HEK293T (cell line): ENCODE data around the gene TMEM243.
"Not testable (repeated sequence)": the region's sequence is repeated elsewhere in the genome, so short reads cannot be mapped to it uniquely, and the experiment has no call there.

Source experiments
- CTCF ChIA-PET: fragments of 350-600 bp; formaldehyde crosslinking; extraction: SDS; loops from one replicate; lab custom pipeline; 2021; ENCODE audit warnings: antibody characterized with exemption, inconsistent platforms; lab: Yijun Ruan, JAX
- POLR2A ChIA-PET: fragments of 350-600 bp; formaldehyde crosslinking; extraction: SDS; loops from one replicate; lab custom pipeline; 2020; ENCODE audit warnings: antibody characterized with exemption, inconsistent platforms; lab: Yijun Ruan, JAX
- DNase-seq: peaks from one replicate; pipeline ENCODE4 v3.0.0; 2012; ENCODE audit warnings: mixed read lengths; ENCODE audit errors: extremely low spot score
- ARNT ChIP-seq: fragments of 450-650 bp; IDR thresholded peaks from 2 replicates; pipeline ENCODE4 v1.6.1; 2017; ENCODE audit warnings: mild to moderate bottlenecking
- BHLHE40 ChIP-seq: fragments of 450-650 bp; IDR thresholded peaks from 2 replicates; pipeline ENCODE4 v1.6.1; 2016; ENCODE audit warnings: mild to moderate bottlenecking, moderate library complexity, borderline replicate concordance
- CTBP1 ChIP-seq: fragments of 450-650 bp; IDR thresholded peaks from 2 replicates; pipeline ENCODE4 v1.6.1; 2016; ENCODE audit warnings: borderline replicate concordance
- ELF4 ChIP-seq: fragments of 450-650 bp; IDR thresholded peaks from 2 replicates; pipeline ENCODE4 v1.6.1; 2017; ENCODE audit warnings: antibody characterized with exemption
- FOXA1 ChIP-seq: fragments of 450-650 bp; IDR thresholded peaks from 2 replicates; pipeline ENCODE4 v1.6.1; 2016; ENCODE audit warnings: mild to moderate bottlenecking
- FOXK2 ChIP-seq: fragments of 450-650 bp; IDR thresholded peaks from 2 replicates; pipeline ENCODE4 v1.6.1; 2016; ENCODE audit warnings: mild to moderate bottlenecking
- FOXM1 ChIP-seq: fragments of 450-650 bp; IDR thresholded peaks from 2 replicates; pipeline ENCODE4 v1.6.1; 2017; ENCODE audit warnings: mild to moderate bottlenecking, borderline replicate concordance
- HDGF ChIP-seq: fragments of 450-650 bp; IDR thresholded peaks from 2 replicates; pipeline ENCODE4 v1.6.1; 2017; ENCODE audit warnings: antibody characterized with exemption, borderline replicate concordance
- L3MBTL2 ChIP-seq: fragments of 450-650 bp; conservative IDR thresholded peaks from 2 replicates; pipeline ENCODE4 v1.6.1; 2016; ENCODE audit warnings: mild to moderate bottlenecking
- LEF1 ChIP-seq: fragments of 450-650 bp; IDR thresholded peaks from 2 replicates; pipeline ENCODE4 v1.6.1; 2017; ENCODE audit warnings: mild to moderate bottlenecking, borderline replicate concordance
- NFRKB ChIP-seq: fragments of 450-650 bp; IDR thresholded peaks from 2 replicates; pipeline ENCODE4 v1.6.1; 2016; ENCODE audit warnings: mild to moderate bottlenecking, moderate library complexity
- SP1 ChIP-seq: fragments of 450-650 bp; IDR thresholded peaks from 2 replicates; pipeline ENCODE4 v1.6.1; 2017
- SUZ12 ChIP-seq: fragments of 450-650 bp; IDR thresholded peaks from 2 replicates; pipeline ENCODE4 v1.6.1; 2016; ENCODE audit warnings: mild to moderate bottlenecking
- TARDBP ChIP-seq: fragments of 450-650 bp; IDR thresholded peaks from 2 replicates; pipeline ENCODE4 v1.6.1; 2016
- ZNF384 ChIP-seq: fragments of 450-650 bp; IDR thresholded peaks from 2 replicates; pipeline ENCODE4 v1.6.1; 2016
- TF ChIP-seq, protein P1 (sequence below): fragments of 450-650 bp; IDR thresholded peaks from 2 replicates; pipeline ENCODE4 v1.6.1; 2016

Gene TMEM243

DNA sequence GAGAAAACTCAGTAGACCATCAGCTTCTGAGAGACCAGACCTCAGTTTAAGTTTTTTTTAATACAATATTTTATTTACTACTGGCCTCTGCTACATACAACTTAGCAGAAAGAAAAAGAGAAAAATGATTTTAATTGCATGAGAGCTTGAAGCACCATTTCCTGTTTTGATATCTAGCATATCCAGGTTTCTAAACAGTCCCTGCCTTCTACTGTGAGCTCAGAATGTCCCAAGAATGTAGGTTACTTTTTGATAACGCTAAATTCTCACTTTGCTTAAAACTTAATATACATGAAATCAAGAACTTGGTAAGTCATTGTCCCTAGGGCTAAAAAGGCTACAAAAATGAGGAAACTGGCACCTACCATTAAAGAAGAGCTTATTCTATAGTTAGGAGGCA lies 7.0 kb downstream of the TMEM243 start:
- POLR2A ChIA-PET: interaction anchor here (1.2 to 3.2 kb wide), 2 partner anchors 8 to 61 kb away, joined by 3 to 12 read pairs; partner anchors contain the start of gene DMTF1
- CTCF ChIA-PET: no interaction called here
- TF ChIP-seq L3MBTL2: no peak
- no peak for TF ChIP-seq HDGF
- no peak for TF ChIP-seq ELF4
- TF ChIP-seq ARNT: no peak
- TF ChIP-seq FOXM1: no peak
- no peak for TF ChIP-seq TARDBP
- TF ChIP-seq FOXA1: no peak
- no peak for TF ChIP-seq LEF1
- TF ChIP-seq, protein P1, sequence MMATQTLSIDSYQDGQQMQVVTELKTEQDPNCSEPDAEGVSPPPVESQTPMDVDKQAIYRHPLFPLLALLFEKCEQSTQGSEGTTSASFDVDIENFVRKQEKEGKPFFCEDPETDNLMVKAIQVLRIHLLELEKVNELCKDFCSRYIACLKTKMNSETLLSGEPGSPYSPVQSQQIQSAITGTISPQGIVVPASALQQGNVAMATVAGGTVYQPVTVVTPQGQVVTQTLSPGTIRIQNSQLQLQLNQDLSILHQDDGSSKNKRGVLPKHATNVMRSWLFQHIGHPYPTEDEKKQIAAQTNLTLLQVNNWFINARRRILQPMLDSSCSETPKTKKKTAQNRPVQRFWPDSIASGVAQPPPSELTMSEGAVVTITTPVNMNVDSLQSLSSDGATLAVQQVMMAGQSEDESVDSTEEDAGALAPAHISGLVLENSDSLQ: no peak
- TF ChIP-seq ZNF384: no peak
- TF ChIP-seq CTBP1: no peak
- no peak for TF ChIP-seq FOXK2
- no peak for TF ChIP-seq NFRKB
- TF ChIP-seq BHLHE40: no peak
- no peak for TF ChIP-seq SP1
- TF ChIP-seq SUZ12: no peak
- no peak for DNase-seq

DNA sequence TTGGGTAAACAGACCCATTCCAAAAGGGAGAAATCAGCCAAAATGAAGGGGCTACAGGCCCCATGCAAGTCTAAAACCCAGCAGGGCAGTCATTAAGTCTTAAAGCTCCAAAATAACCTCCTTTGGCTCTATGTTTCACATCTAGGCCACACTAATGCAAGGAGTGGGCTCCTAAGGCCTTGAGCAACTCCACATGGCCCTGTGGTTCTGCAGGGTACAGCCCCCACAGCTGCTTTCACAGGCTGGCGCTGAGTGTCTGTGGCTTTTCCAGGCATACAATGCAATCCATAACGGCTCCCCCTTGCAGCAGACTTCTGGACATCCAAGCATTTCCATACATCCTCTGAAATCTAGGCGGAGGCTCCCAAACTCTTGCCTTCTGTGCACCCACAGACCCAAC lies 9.0 kb downstream of the TMEM243 start:
- no peak for DNase-seq
- CTCF ChIA-PET: no interaction called here
- POLR2A ChIA-PET: no interaction called here
- no peak for TF ChIP-seq CTBP1

DNA sequence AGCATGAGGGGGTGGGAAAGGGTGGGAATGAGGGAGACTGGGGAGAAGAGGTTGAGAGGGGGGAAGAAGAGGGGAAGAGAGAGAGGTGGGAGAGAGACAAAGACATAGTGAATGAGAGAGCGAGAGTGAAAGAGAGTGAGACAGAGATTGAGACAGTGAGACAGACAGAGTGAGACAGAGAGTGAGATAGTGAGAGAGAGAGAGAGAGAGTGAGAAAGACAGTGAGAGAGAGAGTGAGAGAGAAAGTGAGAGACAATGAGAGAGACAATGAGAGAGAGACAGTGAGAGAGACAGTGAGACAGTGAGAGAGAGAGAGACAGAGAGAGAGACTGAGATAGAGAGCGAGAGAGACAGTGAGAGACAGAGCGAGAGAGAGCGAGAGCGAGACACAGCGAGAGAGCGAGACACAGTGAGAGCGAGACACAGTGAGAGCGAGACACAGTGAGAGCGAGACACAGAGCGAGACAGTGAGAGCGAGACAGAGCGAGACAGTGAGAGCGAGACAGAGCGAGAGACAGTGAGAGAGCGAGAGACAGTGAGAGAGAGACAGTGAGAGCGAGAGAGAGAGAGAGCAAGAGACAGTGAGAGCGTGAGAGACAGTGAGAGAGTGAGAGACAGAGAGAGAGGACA lies 10.1 kb downstream of the TMEM243 start:
- ChIA-PET POLR2A (no interaction called here), CTCF (no interaction called here)
- TF ChIP-seq SUZ12 (no peak), BHLHE40 (no peak), NFRKB (no peak), FOXA1 (no peak), FOXM1 (no peak), TARDBP (no peak), LEF1 (no peak), FOXK2 (no peak), SP1 (no peak), ELF4 (no peak), HDGF (no peak), L3MBTL2 (no peak), ZNF384 (no peak)
- TF ChIP-seq, protein P1: no peak
- no peak for DNase-seq

DNA sequence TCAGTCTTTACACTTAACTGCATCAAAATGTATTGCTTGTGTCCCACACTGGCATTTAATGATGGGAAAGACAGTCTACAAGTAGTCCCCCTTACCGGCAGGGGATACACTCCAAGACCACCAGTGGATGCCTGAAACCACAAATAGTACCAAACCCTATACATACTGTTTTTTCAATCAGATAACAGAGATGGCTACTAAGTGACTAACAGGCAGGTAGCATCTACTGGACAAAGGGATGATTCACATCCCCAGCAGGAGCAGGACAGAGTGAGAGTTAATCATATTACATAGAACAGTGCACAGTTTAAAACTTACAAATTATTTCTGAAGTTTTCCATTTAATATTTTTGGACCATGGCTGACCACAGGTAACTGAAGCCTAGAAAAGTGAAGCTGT lies 13.2 kb downstream of the TMEM243 start:
- CTCF ChIA-PET: no interaction called here
- TF ChIP-seq TARDBP (no peak), SP1 (no peak), FOXM1 (no peak), SUZ12 (no peak), ELF4 (no peak), ZNF384 (no peak), NFRKB (no peak), FOXA1 (no peak)
- POLR2A ChIA-PET: no interaction called here
- DNase-seq: no peak

DNA sequence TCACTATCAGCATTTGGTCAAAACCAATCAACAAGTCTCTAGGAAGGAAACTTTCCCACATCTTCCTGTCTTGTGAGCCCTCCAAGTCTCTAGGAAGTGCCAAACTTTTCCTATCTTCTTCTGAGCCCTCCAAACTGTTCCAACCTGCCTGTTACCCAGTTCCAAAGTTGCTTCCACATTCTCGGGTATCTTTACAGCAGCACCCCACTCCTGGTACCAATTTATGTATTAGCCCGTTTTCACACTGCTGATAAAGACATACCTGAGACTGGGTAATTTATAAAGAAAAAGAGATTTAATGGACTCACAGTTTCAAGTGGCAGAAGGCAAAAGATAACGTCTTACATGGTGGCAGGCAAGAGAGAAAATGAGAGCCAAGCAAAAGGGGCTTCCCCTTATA lies 13.8 kb downstream of the TMEM243 start:
- POLR2A ChIA-PET, DNase-seq, CTCF ChIA-PET: not testable (repeated sequence)

DNA sequence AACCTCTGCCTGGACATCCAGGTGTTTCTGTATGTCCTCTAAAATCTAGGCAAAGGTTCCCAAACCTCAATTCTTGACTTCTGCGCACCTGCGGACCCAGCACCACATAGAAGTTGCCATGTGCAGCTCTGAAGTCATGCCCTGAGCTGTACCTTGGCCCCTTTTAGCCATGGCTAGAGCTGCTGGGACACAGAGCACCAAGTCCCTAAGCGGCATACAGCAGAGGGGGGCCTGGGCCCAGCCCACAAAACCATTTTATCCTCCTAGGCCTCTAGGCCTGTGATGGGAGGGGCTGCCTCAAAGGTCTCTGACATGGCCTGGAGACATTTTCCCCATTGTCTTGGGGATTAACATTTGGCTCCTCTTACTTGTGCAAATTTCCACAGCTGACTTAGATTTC lies 14.6 kb downstream of the TMEM243 start:
- ChIA-PET POLR2A (no interaction called here), CTCF (no interaction called here)
- TF ChIP-seq BHLHE40 (no peak), ZNF384 (no peak), FOXM1 (no peak), L3MBTL2 (no peak), HDGF (no peak), FOXA1 (no peak), ARNT (no peak), ELF4 (no peak)
- TF ChIP-seq, protein P1: no peak
- no peak for DNase-seq

DNA sequence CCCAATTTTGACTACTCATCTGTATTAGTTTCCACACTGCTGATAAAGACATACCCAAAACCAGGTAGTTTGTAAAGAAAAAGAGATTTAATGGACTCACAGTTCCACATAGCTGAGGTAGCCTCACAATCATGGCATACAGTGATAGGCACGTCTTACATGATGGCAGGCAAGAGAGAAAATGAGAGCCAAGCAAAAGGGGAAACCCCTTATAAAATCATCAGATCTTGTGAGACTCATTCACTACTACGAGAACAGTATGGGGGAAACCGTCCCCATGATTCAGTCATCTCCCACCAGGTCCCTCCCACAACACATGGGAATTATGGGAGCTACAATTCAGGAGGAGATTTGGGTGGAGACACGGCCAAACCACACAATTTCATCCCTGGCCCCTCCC lies 15.6 kb downstream of the TMEM243 start:
- CTCF ChIA-PET, DNase-seq, POLR2A ChIA-PET: not testable (repeated sequence)
